HepG2 (cell line): ENCODE data around the gene CA12. TPM values are rescaled to one million over a fixed set of nuclear protein-coding genes. Genes with fewer than 3 reads are reported as not detected.

ENCODE experiments used
- ATAC-seq: fragments of 200-7000 bp; cut with Tn5 transposase; 3 replicates; pipeline ENCODE4 v1.9.1; 2020; ENCODE audit warnings: mild to moderate bottlenecking, moderate library complexity
- BruUV-seq: library from RNA; stranded (reverse); fragments of 400-500 nt; replicated peaks from 2 replicates; lab custom pipeline; 2021; lab: Mats Ljungman, UMichigan
- CTCF ChIA-PET: fragments of 300-600 bp; formaldehyde crosslinking; extraction: SDS; loops from one replicate; lab custom pipeline; 2021; ENCODE audit warnings: low total read pairs, inconsistent platforms, low intra/inter-chr PET ratio; lab: Yijun Ruan, JAX
- POLR2A ChIA-PET: fragments of 350-600 bp; sonication (Branson Sonifier 250); formaldehyde crosslinking; loops from one replicate; lab custom pipeline; 2020; ENCODE audit warnings: antibody characterized with exemption, inconsistent platforms; lab: Yijun Ruan, JAX
- DNase-seq: peaks from one replicate; pipeline ENCODE4 v3.0.0-alpha.2; 2015; ENCODE audit warnings: low spot score
- FAIRE-seq: peaks from 3 replicates; lab custom pipeline; 2011; peaks lifted over from hg19 to GRCh38; lab: Jason Lieb, UNC
- H2AFZ ChIP-seq: one replicate; pipeline ENCODE4 v1.6.1; 2011; ENCODE audit warnings: low read length, inconsistent platforms
- H3K27ac ChIP-seq: fragments of 300-600 bp; 3 replicates; pipeline ENCODE4 v1.8.0; 2011; ENCODE audit warnings: mixed run types, mild to moderate bottlenecking, mixed read lengths, low read length, inconsistent platforms; ENCODE audit not compliant: insufficient read depth; ENCODE audit errors: extremely low read length
- H3K27me3 ChIP-seq, 2 experiments: fragments of 200-600 bp in 1 of 2; 2 replicates in 1 of 2; 3 replicates in 1 of 2; pipeline versions ENCODE4 v1.6.0 to v1.8.0; 2011; ENCODE audit warnings: low read length in 2 of 2, mild to moderate bottlenecking in 2 of 2, moderate library complexity in 2 of 2, inconsistent platforms in 1 of 2; ENCODE audit not compliant: insufficient read depth in 2 of 2, control insufficient read depth in 1 of 2
- H3K36me3 ChIP-seq, 2 experiments: fragments of 200-600 bp in 1 of 2; replicated peaks in 1 of 2; 2 replicates in 1 of 2; 3 replicates in 1 of 2; pipeline versions ENCODE4 v1.5.1 to v1.8.0; 2011; ENCODE audit warnings: low read length in 2 of 2, inconsistent platforms in 1 of 2; ENCODE audit not compliant: insufficient read depth in 2 of 2, control insufficient read depth in 1 of 2
- H3K4me1 ChIP-seq: 2 replicates; pipeline ENCODE4 v1.5.1; 2012; ENCODE audit warnings: low read length, inconsistent platforms; ENCODE audit not compliant: insufficient read depth
- H3K4me2 ChIP-seq: 2 replicates; pipeline ENCODE4 v1.6.0; 2011; ENCODE audit warnings: low read depth, low read length, inconsistent platforms
- H3K4me3 ChIP-seq, 3 experiments: fragments of 200-600 bp in 1 of 3; sonication (generic), shearing (Covaris generic) in 1 of 3; replicated peaks in 1 of 3; 2 replicates each; pipeline ENCODE4 v1.5.1; 2011 to 2016; ENCODE audit warnings: low read length in 3 of 3, inconsistent platforms in 2 of 3, low read depth in 2 of 3, mild to moderate bottlenecking in 2 of 3, control low read depth in 1 of 3, mixed read lengths in 1 of 3; ENCODE audit not compliant: insufficient read depth in 1 of 3
- H3K79me2 ChIP-seq: one replicate; pipeline ENCODE4 v1.6.1; 2011; ENCODE audit warnings: low read length, inconsistent platforms; ENCODE audit not compliant: insufficient read depth
- H3K9ac ChIP-seq: 2 replicates; pipeline ENCODE4 v1.6.0; 2011; ENCODE audit warnings: mild to moderate bottlenecking, low read depth, low read length, inconsistent platforms; ENCODE audit not compliant: insufficient read depth
- H3K9me3 ChIP-seq: 2 replicates; pipeline ENCODE4 v1.5.1; 2012; ENCODE audit warnings: mild to moderate bottlenecking, low read length
- H4K20me1 ChIP-seq: 2 replicates; pipeline ENCODE4 v1.6.0; 2011; ENCODE audit warnings: inconsistent platforms, mild to moderate bottlenecking, low read length, moderate library complexity; ENCODE audit not compliant: insufficient read depth
- ATF6 ChIP-seq: sonication (generic); formaldehyde crosslinking; conservative IDR thresholded peaks from 2 replicates; pipeline ENCODE4 v1.4.0; 2020; ENCODE audit warnings: missing genetic modification reagents
- MEIS1 ChIP-seq: sonication (generic); formaldehyde crosslinking; IDR thresholded peaks from 2 replicates; pipeline ENCODE4 v1.9.0; 2021; ENCODE audit warnings: mild to moderate bottlenecking, missing genetic modification reagents, moderate library complexity, borderline replicate concordance
- SATB2 ChIP-seq: sonication (generic); formaldehyde crosslinking; IDR thresholded peaks from 2 replicates; pipeline ENCODE4 v1.5.0; 2020; ENCODE audit warnings: missing genetic modification reagents
- SMYD3 ChIP-seq: sonication (generic); formaldehyde crosslinking; IDR thresholded peaks from 2 replicates; pipeline ENCODE4 v1.8.1; 2023; ENCODE audit warnings: mild to moderate bottlenecking, missing genetic modification reagents
- ZBTB44 ChIP-seq: sonication (generic); formaldehyde crosslinking; IDR thresholded peaks from 2 replicates; pipeline ENCODE4 v1.4.0; 2020; ENCODE audit warnings: missing genetic modification reagents
- ZNF10 ChIP-seq: sonication (generic); formaldehyde crosslinking; IDR thresholded peaks from 2 replicates; pipeline ENCODE4 v1.4.0; 2020; ENCODE audit warnings: mild to moderate bottlenecking, low read depth, missing genetic modification reagents, borderline replicate concordance
- ZNF282 ChIP-seq: fragments of 450-650 bp; IDR thresholded peaks from 2 replicates; pipeline ENCODE4 v1.6.1; 2018; ENCODE audit not compliant: partially characterized antibody
- ZNF337 ChIP-seq: sonication (generic); formaldehyde crosslinking; IDR thresholded peaks from 2 replicates; pipeline ENCODE4 v1.5.1; 2020; ENCODE audit warnings: missing genetic modification reagents, low read depth, mild to moderate bottlenecking, borderline replicate concordance
- ZNF510 ChIP-seq: sonication (generic); formaldehyde crosslinking; IDR thresholded peaks from 2 replicates; pipeline ENCODE4 v1.4.0; 2020; ENCODE audit warnings: low read depth, mild to moderate bottlenecking, missing genetic modification reagents
- ZNF563 ChIP-seq: sonication (generic); formaldehyde crosslinking; IDR thresholded peaks from 2 replicates; pipeline ENCODE4 v1.8.0; 2022; ENCODE audit warnings: mild to moderate bottlenecking, moderate library complexity, missing genetic modification reagents
- ZNF570 ChIP-seq: sonication (generic); formaldehyde crosslinking; IDR thresholded peaks from 2 replicates; pipeline ENCODE4 v1.4.0; 2020; ENCODE audit warnings: mild to moderate bottlenecking, missing genetic modification reagents, borderline replicate concordance
- ZNF768 ChIP-seq: sonication (generic); formaldehyde crosslinking; IDR thresholded peaks from 2 replicates; pipeline ENCODE4 v1.4.0; 2020; ENCODE audit warnings: missing genetic modification reagents
- WGBS: methylation state at CpG from one replicate; pipeline ENCODE4 v1.1.6; 2017; ENCODE audit warnings: low lambda C conversion rate; 5-methylcytosine and 5-hydroxymethylcytosine counted together
- in situ Hi-C: cut with HindIII; loops from 2 replicates; pipeline ENCODE4 v1.10.0; 2017; ENCODE audit warnings: low pct_unique_long_range_greater_than_20kb; ENCODE audit not compliant: extremely low pct_ligation_motif_present
- intact Hi-C: fragments of 100-400 bp; cut with micrococcal nuclease; formaldehyde crosslinking; loops from one replicate; pipeline ENCODE4 v1.10.0; 2022; ENCODE audit not compliant: unreplicated experiment
- polyA plus RNA-seq, 8 experiments: library from polyadenylated mRNA; depleted of rRNA in 3 of 8; stranded (reverse) in 7 of 8; unstranded in 1 of 8; fragments of >200 nt; fragmentation: Illumina TruSeq in 4 of 8; extraction: Trizol in 4 of 8; gene quantifications; 2 replicates each; pipeline versions ENCODE4 v1.2.1 to v1.2.3, GENCODE V29; 2011 to 2016; ENCODE audit warnings: low read depth in 4 of 8, missing spikeins in 1 of 8, mixed read lengths in 1 of 8; ENCODE audit not compliant: insufficient read depth in 1 of 8
- total RNA-seq, 5 experiments: library from RNA; depleted of rRNA; stranded (reverse); fragments of >200 nt; fragmentation: Illumina TruSeq; extraction: Trizol; gene quantifications; 2 replicates each; pipeline ENCODE4 v1.2.3, GENCODE V29; 2016; ENCODE audit warnings: low read depth in 1 of 5

CA12 gene
- total and polyA plus RNA-seq, 2 of the 13 experiments (the other 11 are each of a cell fraction or from before 2014, with no cell fraction given), result 0.07 to 0.20 TPM

GRCh38 chr15:63353887-63354286 is 27.8 kb downstream of the CA12 start:
- in situ Hi-C loops, result no loop called here
- H3K9ac ChIP-seq, result no peak overlapping the region
- WGBS, result 15% methylated on average over 5 of the region's 5 CpGs
- peaks cover 17% of the 10 kb centered on the region for H3K4me1 ChIP-seq
- peaks cover 0 to 3% of the 10 kb centered on the region in 2 experiments; a peak in 2 of 5 replicates for H3K27me3 ChIP-seq
- CTCF ChIA-PET, result no interaction called here
- TF ChIP-seq ATF6 (CRISPR knock-in tag) (no peak), ZNF10 (CRISPR knock-in tag) (no peak), ZNF337 (CRISPR knock-in tag) (no peak), ZBTB44 (CRISPR knock-in tag) (no peak), ZNF510 (CRISPR knock-in tag) (no peak), ZNF570 (CRISPR knock-in tag) (no peak), SMYD3 (no peak), ZNF563 (CRISPR knock-in tag) (no peak), ZNF282 (no peak), SATB2 (CRISPR knock-in tag) (no peak), ZNF768 (CRISPR knock-in tag) (no peak), MEIS1 (no peak)
- H4K20me1 ChIP-seq, result no peaks in the 10 kb centered on the region
- no peak overlapping the region for H3K4me3 ChIP-seq
- no peaks in the 10 kb centered on the region for H3K36me3 ChIP-seq
- no TSS peak for BruUV-seq
- H3K4me2 ChIP-seq, result no peak overlapping the region
- H3K27ac ChIP-seq, result no peak overlapping the region
- H2AFZ ChIP-seq, result no peak overlapping the region
- POLR2A ChIA-PET, result no interaction called here
- intact Hi-C loops, result no loop called here
- H3K9me3 ChIP-seq, result no peaks in the 10 kb centered on the region
- ATAC-seq, result no peak
- no peak for DNase-seq
- H3K79me2 ChIP-seq, result no peaks in the 10 kb centered on the region
- FAIRE-seq, result no peak
